Stimulated activated CD4-positive, alpha-beta T cell treated with anti-CD3 and anti-CD28 coated beads, Interleukin-2, amount 100 ng/mL, for 4 hours (primary cell): Measurements from ENCODE around the gene PRAMEF14.
"Not testable (repeated sequence)": the region's sequence is repeated elsewhere in the genome, so short reads cannot be mapped to it uniquely, and the experiment has no call there.

ENCODE experiments used
- DNase-seq: peaks from one replicate; pipeline ENCODE4 v3.0.0-alpha.2; 2020; ENCODE audit warnings: low read depth

PRAMEF14 gene

DNA sequence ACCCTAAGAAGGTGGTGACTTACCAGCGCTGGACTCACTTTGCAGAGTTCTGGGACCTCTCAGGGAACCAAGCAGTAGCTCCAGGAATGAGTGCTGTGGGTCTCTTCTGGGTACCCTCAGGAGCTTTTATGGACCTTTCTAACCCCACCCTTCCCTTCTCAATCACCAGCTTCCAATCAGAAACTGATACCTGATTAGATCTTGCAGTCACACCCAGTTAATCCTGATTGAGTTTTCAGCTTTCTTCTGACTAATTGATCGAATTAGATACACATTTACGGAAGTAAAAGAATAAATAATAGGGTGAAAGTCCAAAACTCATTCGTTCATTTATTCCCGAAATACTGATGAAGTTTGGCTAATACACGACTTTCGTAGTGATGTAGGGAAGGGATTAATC is at the start of gene PRAMEF14:
Gene PRAMEF14, minus strand, starts transcription at position 101 of the 400 bp plus-strand sequence. CDS start 1,820 bp downstream, outside the sequence.
- not testable (repeated sequence) for DNase-seq

DNA sequence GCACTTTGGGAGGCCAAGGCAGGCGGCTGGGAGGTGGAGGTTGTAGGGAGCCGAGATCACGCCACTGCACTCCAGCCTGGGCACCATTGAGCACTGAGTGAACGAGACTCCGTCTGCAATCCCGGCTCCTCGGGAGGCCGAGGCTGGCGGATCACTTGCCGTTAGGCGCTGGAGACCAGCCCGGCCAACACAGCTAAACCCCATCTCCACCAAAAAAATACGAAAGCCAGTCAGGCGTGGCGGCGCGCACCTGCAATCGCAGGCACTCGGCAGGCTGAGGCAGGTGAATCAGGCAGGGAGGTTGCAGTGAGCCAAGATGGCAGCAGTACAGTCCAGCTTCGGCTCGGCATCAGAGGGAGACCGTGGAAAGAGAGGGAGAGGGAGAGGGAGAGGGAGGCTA is 48.4 kb upstream of the PRAMEF14 start:
- DNase-seq: not testable (repeated sequence)

DNA sequence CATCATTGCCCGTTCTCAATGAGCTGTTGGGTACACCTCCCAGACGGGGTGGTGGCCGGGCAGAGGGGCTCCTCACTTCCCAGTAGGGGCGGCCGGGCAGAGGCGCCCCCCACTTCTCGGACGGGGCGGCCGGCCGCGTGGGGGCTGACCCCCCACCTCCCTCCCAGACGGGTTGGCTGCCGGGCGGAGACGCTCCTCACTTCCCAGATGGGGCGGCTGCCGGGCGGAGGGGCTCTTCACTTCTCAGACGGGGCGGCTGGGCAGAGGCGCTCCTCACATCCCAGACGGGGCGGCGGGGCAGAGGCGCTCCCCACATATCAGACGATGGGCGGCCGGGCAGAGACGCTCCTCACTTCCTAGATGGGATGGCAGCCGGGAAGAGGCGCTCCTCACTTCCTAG is 47.8 kb upstream of the PRAMEF14 start:
- not testable (repeated sequence) for DNase-seq

- not testable (repeated sequence) for DNase-seq
Observed at GRCh38 chr1:13393004-13393403, 46.1 kb upstream of the PRAMEF14 start.

- not testable (repeated sequence) for DNase-seq
Observed at GRCh38 chr1:13389332-13389731, 42.4 kb upstream of the PRAMEF14 start, which contains the start of gene PRAMEF17. PRAMEF17 (plus strand) TSS chr1:13389632; CDS start chr1:13389658, 26 bp downstream.

- DNase-seq: not testable (repeated sequence)
Observed at GRCh38 chr1:13380380-13380779, 33.4 kb upstream of the PRAMEF14 start.

DNA sequence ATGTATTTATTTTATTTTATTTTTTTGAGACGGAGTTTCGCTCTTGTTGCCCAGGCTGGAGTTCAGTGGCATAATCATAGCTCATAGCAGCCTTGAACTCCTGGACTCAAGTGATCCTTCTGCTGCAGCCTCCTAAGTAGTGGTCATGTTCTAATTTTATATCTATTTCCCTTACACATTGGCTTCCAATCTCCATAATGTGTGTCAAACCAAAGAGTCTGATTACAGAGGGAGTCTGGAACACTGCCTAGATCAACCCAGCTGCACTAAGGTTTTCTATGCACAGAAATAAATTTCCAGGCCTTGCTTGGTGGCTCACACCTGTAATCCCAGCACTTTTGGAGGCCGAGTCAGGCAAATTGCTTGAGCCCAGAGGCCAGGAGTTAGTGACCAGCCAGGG is 32.0 kb upstream of the PRAMEF14 start:
- DNase-seq: not testable (repeated sequence)

- DNase-seq: not testable (repeated sequence)
Observed at GRCh38 chr1:13368544-13368943, 21.6 kb upstream of the PRAMEF14 start.

DNA sequence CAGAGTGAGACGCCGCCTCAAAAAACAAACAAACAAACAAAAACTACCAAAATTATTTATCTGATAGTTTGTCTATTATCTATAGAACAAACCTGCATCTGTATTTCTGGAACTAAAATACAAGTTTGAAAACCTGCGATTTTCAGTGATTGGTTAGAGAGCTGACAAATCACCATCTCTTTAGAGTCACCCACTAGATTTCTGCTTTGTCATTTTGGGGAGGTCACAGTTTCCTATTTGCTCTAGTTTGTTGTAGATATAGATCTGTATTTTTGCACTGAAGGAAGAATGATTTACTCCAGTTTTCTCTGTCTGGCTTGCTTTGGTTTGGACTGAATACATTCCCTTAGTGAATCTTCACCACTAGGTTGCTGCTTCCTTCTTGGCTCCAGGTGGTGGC is 19.6 kb upstream of the PRAMEF14 start:
- not testable (repeated sequence) for DNase-seq

- DNase-seq: not testable (repeated sequence)
Observed at GRCh38 chr1:13364928-13365327, 18.0 kb upstream of the PRAMEF14 start.

DNA sequence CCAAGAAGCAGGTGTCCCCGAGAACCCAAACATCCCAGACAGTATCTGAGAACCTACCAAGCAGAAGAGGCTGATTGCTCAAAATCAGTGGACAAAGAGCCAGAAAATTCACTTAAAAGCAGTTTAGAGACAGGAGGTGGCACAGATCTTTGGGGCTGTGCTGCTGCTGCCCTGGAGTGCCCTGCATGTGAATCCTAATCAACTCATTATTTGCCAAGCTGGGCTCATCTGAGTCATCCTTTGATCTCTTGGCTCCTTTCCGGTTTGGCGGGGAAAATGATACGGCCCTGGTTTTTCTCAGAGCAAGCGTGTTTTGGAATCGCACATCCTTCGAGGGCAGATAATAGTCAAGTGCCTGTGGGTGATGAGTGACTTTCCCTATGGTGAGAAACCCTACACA is 15.4 kb upstream of the PRAMEF14 start:
- not testable (repeated sequence) for DNase-seq

DNA sequence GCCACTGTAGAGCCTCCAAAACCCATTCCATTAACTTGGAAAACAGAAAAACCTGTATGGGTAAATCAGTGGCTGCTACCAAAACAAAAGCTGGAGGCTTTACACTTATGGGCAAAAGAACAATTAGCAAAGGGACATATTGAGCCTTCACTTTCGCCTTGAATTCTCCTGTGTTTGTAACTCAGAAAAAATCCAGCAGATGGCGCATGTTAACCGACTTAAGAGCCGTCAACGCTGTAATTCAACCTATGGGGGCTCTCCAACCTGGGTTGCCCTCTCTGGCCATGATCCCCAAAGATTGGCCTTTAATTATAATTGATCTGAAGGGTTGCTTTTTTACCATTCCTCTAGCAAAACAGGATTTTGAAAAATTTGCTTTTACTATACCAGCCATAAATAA is 9.8 kb upstream of the PRAMEF14 start:
- DNase-seq: peak; percentile 0

DNA sequence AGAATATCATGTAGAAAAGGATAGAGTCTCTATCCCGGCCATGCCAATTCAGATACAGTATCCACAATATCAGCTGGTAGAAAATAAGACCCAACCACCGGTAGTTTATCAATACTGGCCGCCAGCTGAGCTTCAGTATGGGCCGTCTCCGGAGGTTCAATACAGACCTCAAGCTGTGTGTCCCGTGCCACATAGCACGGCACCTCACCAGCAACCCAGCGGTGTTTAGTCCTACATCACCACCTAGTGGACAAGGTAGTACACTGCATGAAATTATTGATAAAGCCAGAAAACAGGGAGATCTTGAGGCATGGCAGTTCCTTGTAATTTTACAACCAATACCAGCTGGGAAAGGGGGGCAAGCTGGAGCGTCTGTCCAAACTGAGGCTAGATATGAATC is 7.5 kb upstream of the PRAMEF14 start:
- not testable (repeated sequence) for DNase-seq

GRCh38 chr1:13353476-13353875 is 6.5 kb upstream of the PRAMEF14 start:
- not testable (repeated sequence) for DNase-seq

- not testable (repeated sequence) for DNase-seq
Observed at GRCh38 chr1:13342496-13342895, 4.4 kb downstream of the PRAMEF14 start.

GRCh38 chr1:13315281-13315680 is 31.7 kb downstream of the PRAMEF14 start, which contains the start of gene PRAMEF15:
PRAMEF15 (plus strand) TSS chr1:13315581; CDS start chr1:13318408, 2,827 bp downstream.
- not testable (repeated sequence) for DNase-seq

- DNase-seq: not testable (repeated sequence)
Observed at GRCh38 chr1:13303239-13303638, 43.7 kb downstream of the PRAMEF14 start, which contains the start of gene PRAMEF33. PRAMEF33 (plus strand) TSS chr1:13303539; CDS start chr1:13305955, 2,416 bp downstream.

GRCh38 chr1:13302197-13302596 is 44.7 kb downstream of the PRAMEF14 start:
- not testable (repeated sequence) for DNase-seq

DNA sequence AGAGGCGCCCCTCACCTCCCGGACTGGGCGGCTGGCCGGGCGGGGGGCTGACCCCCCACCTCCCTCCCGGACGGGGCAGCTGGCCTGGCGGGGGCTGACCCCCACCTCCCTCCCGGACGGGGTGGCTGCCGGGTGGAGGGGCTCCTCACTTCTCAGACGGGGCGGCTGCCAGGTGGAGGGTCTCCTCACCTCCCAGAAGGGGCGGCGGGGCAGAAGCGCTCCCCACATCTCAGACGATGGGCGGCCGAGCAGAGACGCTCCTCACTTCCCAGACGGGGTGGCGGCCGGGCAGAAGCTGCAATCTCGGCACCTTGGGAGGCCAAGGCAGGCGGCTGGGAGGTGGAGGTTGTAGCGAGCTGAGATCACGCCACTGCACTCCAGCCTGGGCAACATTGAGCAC is 48.2 kb downstream of the PRAMEF14 start:
- DNase-seq: not testable (repeated sequence)

DNA sequence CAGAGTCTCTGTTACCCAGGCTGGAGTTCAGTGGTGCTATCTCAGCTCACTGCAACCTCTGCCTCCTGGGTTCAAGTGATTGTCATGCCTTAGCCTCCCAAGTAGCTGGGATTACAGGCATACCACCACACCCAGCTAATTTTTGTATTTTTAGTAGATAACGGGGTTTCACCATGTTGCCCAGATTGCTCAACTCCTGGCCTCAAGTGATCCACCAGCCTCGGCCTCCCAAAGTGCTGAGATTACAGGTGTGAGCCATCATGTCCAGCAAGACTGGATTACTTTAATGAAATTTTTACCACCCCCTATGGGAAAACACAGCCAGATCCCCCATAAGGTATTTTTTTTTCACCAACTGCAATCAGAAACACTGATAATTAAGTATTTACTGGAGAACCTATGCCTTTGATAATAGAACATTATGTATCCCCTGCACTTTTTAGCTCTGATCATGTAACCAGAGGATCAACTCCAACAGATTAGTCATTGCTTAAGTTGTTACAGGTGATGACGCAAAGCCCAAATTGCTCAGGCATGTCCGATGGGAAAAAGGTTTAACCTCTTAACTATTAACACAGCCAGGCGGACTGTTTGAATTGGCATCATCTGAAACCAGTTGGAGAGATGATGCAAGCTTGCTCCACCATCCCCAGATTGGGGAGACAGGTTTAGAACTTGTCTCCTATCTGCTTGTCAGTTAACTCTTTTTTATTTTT is 49.6 kb downstream of the PRAMEF14 start:
- not testable (repeated sequence) for DNase-seq
